RWPE1 (cell line): ENCODE data around the gene PLA2G2F.
A peak's percentile ranks its signal among the peaks of the same experiment; 100 is the strongest.

ENCODE experiments used
- CTCF ChIA-PET: fragments of 350-600 bp; sonication (Branson Sonifier 250); formaldehyde crosslinking; extraction: SDS; loops from one replicate; lab custom pipeline; 2021; lab: Yijun Ruan, JAX
- POLR2A ChIA-PET: fragments of 400-600 bp; formaldehyde crosslinking; extraction: SDS; loops from one replicate; lab custom pipeline; 2020; ENCODE audit warnings: antibody characterized with exemption; ENCODE audit not compliant: low non-redundant PET; lab: Yijun Ruan, JAX
- DNase-seq: peaks from one replicate; pipeline ENCODE4 v3.0.0; 2012; ENCODE audit warnings: low spot score
- H3K27ac ChIP-seq: fragments of 450-650 bp; 2 replicates; pipeline ENCODE4 v1.5.1; 2017
- TF ChIP-seq, protein P1 (sequence below): fragments of 450-650 bp; conservative IDR thresholded peaks from 2 replicates; pipeline ENCODE4 v1.5.1; 2017; ENCODE audit warnings: low read depth, mild to moderate bottlenecking

Gene PLA2G2F

DNA sequence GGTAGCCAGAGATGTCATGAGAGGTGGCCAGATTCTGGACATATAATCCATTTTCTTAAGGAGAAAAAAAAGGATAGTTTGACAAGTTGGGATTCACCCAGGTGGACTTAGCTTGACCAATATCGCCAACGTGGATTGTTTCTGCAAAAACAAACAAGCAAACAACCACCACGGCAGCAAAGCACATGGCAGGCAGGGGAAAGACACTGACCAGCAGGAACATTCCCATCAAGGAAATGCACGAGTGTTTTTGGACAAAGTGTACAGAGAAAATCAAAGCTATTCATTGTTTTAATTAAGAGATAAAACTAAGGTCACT lies 56.3 kb downstream of the PLA2G2F start:
- DNase-seq: no peak
- CTCF ChIA-PET: interaction anchor here (0.7 to 1.3 kb wide), 3 partner anchors 8 to 288 kb away, joined by 3 to 9 read pairs (median 3); no protein-coding TSS in a partner anchor
- no peak overlapping the region for H3K27ac ChIP-seq
- POLR2A ChIA-PET: no interaction called here
- TF ChIP-seq, protein P1, sequence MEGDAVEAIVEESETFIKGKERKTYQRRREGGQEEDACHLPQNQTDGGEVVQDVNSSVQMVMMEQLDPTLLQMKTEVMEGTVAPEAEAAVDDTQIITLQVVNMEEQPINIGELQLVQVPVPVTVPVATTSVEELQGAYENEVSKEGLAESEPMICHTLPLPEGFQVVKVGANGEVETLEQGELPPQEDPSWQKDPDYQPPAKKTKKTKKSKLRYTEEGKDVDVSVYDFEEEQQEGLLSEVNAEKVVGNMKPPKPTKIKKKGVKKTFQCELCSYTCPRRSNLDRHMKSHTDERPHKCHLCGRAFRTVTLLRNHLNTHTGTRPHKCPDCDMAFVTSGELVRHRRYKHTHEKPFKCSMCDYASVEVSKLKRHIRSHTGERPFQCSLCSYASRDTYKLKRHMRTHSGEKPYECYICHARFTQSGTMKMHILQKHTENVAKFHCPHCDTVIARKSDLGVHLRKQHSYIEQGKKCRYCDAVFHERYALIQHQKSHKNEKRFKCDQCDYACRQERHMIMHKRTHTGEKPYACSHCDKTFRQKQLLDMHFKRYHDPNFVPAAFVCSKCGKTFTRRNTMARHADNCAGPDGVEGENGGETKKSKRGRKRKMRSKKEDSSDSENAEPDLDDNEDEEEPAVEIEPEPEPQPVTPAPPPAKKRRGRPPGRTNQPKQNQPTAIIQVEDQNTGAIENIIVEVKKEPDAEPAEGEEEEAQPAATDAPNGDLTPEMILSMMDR: peak; percentile 4; the same call in 1 of the 2 replicates

DNA sequence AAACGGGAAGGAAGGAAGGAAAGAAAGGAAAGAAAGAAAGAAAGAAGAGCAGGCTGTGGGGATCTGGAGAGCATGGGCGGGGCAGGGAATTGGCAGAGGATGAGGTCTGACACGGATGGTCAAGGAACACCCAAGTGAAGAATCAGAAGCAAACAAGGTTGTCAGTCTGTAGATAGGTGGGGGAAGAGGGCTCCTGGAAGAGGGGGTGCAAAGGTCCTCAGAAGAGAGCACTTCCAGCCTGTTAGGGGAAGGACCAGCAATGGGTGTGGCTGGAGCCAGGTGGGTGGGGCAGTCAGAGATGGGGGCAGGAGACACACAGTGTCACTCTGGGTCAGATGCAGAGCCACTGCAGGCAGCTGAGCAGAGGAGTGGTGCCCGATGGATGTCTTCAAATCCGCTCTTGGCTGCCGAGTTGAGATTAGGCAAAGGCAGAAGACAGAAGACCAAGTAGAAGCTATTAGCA lies 58.2 kb downstream of the PLA2G2F start:
- ChIA-PET CTCF (no interaction called here), POLR2A (no interaction called here)
- TF ChIP-seq, protein P1: no peak
- DNase-seq: no peak
- no peak overlapping the region for H3K27ac ChIP-seq

DNA sequence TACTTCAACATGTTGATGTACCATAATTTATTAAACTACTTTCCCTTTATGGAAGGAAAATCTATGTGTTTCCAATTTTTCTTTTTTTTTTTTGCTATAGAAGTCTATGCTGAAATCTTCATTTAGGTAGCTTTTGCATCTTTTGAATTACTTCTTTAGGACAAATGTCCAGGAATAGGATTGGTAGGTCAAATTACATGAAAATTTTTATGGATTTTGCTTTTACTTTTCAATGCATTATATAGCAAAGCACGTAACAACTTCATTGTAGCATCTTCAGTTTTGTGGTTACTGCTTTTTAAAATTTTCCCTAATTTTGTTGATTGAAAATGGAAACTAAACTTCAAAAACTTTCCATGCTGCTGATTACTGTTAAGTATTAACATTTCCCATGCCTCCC lies 59.2 kb downstream of the PLA2G2F start:
- DNase-seq: no peak
- H3K27ac ChIP-seq: no peak overlapping the region
- CTCF ChIA-PET: interaction anchor here (0.8 kb wide), 1 partner anchor 158 kb away, joined by 3 read pairs; no protein-coding TSS in a partner anchor
- POLR2A ChIA-PET: no interaction called here
- TF ChIP-seq, protein P1: no peak

DNA sequence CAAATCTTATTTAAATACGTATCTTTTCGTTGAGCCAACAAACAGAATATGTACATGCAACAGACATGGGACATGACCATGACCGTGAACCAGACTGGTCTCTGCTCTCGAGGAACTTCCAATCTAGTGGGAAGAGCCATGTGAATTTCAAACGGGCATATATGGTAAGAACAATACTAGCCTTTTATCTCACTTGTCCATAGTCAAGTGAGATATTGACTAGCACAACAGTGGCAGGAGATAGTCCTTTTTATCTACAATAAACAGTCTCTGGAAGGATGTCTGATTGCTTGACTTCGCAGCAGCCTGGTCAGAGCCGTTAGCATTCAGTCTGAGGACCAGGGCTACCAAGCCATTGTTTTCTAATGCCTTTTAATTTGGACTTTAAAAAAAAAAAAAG lies 59.8 kb downstream of the PLA2G2F start:
- TF ChIP-seq, protein P1: no peak
- POLR2A ChIA-PET: no interaction called here
- H3K27ac ChIP-seq: no peak overlapping the region
- CTCF ChIA-PET: no interaction called here
- DNase-seq: no peak

DNA sequence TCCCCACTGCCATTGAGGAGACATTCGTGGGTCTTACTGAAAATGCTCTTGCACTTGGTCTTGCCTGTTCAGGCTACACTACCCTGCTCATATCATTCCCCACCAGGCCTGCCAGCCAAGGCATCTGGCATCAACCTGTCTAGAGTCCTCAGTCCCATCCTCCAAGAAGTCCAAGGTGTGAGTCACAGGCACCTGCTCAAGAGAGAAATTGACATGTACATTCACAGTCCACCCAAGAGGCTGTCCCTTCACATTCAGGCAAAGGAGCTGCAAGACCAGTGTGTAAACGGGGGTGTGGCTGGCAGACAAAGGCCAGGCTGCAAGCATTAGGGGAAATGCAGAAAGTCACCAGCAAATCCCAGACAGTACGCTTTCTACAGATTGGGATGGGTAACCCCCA lies 60.3 kb downstream of the PLA2G2F start:
- ChIA-PET POLR2A (no interaction called here), CTCF (no interaction called here)

DNA sequence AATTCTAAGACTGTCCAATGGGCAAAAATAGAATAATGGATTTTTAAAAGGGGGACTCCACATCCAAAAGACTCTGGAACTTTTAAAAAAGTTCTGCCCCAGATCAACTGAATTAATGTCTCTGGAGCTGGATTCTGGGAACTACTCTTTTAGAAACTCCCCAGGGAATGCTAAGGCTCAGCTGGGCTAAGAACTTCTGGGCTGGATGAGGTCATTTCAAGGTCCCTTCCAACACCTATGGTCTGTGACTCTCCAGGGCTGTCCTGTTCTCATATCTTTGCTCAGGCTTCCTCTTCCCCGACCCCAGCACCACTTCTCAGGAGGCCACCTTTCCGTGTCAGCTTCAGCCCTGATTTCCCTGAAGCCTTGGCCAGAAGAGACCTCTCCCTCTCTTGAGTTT lies 60.7 kb downstream of the PLA2G2F start:
- CTCF ChIA-PET: interaction anchor here (0.5 kb wide), 1 partner anchor 27 kb away, joined by 3 read pairs; no protein-coding TSS in a partner anchor
- POLR2A ChIA-PET: no interaction called here
- H3K27ac ChIP-seq: no peak overlapping the region
- TF ChIP-seq, protein P1: no peak
- DNase-seq: no peak

More for the DNA sequence above, 60.3 kb downstream of the PLA2G2F start:
- peak; percentile 39 for DNase-seq
- TF ChIP-seq, protein P1: no peak
- no peak overlapping the region for H3K27ac ChIP-seq
